Stimulated activated CD4-positive, alpha-beta T cell treated with anti-CD3 and anti-CD28 coated beads, Interleukin-15, amount 100 ng/mL, for 48 hours (primary cell): Measurements from ENCODE around the gene GNAO1.

Source experiments
- DNase-seq, 2 donors: peaks; one replicate each; pipeline ENCODE4 v3.0.0-alpha.2; 2020; ENCODE audit warnings: low read depth in 2 of 2

Gene GNAO1

GRCh38 chr16:56336071-56336688 is 144.9 kb downstream of the GNAO1 start:
- DNase-seq, result no peak

GRCh38 chr16:56336711-56337110 is 145.4 kb downstream of the GNAO1 start:
- no peak for DNase-seq

GRCh38 chr16:56337131-56337857 is 146.0 kb downstream of the GNAO1 start:
- no peak for DNase-seq

- DNase-seq, result no peak
Measured at GRCh38 chr16:56337858-56338325, 146.6 kb downstream of the GNAO1 start.

GRCh38 chr16:56338566-56339318 is 147.5 kb downstream of the GNAO1 start:
- no peak for DNase-seq

GRCh38 chr16:56339431-56340195 is 148.3 kb downstream of the GNAO1 start:
- no peak for DNase-seq

- no peak for DNase-seq
Measured at GRCh38 chr16:56340416-56340815, 149.1 kb downstream of the GNAO1 start.

GRCh38 chr16:56340864-56341365 is 149.6 kb downstream of the GNAO1 start:
- DNase-seq, result no peak

- DNase-seq, result no peak
Measured at GRCh38 chr16:56341656-56342399, 150.5 kb downstream of the GNAO1 start.

- no peak for DNase-seq
Measured at GRCh38 chr16:56343661-56344517, 152.6 kb downstream of the GNAO1 start.

GRCh38 chr16:56344518-56345405 is 153.5 kb downstream of the GNAO1 start:
- no peak for DNase-seq

GRCh38 chr16:56345406-56346050 is 154.2 kb downstream of the GNAO1 start:
- no peak for DNase-seq

- no peak for DNase-seq
Measured at GRCh38 chr16:56346131-56346890, 155.0 kb downstream of the GNAO1 start.

- DNase-seq, result no peak
Measured at GRCh38 chr16:56347166-56347565, 155.9 kb downstream of the GNAO1 start.

GRCh38 chr16:56347670-56348069 is 156.4 kb downstream of the GNAO1 start:
- DNase-seq, result no peak

GRCh38 chr16:56348168-56349085 is 157.1 kb downstream of the GNAO1 start:
- no peak for DNase-seq

GRCh38 chr16:56349086-56349415 is 157.8 kb downstream of the GNAO1 start:
- no peak for DNase-seq
